Activated T-helper 1 cell treated with Interleukin-2 at 50 U/mL for 16 hours (primary cell): ENCODE data around the gene TRPC5OS.

Experiments used
- DNase-seq: peaks from one replicate; pipeline ENCODE4 v3.0.0-alpha.2; 2020; ENCODE audit warnings: low read depth

Gene TRPC5OS

DNA sequence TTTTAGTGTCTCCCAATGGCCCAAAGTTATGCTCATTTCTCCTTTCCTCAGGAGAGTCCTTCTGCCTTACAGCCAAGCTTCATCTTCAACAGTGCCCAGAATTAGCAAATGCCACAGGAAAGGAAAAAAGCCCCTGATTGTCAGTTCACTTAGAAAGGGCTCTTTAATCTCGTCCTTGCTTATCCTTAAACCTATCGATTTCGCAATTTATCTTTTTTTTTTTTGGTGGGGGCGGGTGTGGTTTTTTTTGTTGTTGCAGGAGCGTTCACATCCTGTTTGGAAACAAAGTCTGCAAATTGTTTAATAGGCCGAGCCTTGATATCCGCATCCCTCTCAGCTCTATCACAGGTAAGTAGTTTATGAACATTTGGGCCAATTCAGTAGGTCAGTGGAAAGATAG lies 20.2 kb downstream of the TRPC5OS start:
- DNase-seq: no peak

DNA sequence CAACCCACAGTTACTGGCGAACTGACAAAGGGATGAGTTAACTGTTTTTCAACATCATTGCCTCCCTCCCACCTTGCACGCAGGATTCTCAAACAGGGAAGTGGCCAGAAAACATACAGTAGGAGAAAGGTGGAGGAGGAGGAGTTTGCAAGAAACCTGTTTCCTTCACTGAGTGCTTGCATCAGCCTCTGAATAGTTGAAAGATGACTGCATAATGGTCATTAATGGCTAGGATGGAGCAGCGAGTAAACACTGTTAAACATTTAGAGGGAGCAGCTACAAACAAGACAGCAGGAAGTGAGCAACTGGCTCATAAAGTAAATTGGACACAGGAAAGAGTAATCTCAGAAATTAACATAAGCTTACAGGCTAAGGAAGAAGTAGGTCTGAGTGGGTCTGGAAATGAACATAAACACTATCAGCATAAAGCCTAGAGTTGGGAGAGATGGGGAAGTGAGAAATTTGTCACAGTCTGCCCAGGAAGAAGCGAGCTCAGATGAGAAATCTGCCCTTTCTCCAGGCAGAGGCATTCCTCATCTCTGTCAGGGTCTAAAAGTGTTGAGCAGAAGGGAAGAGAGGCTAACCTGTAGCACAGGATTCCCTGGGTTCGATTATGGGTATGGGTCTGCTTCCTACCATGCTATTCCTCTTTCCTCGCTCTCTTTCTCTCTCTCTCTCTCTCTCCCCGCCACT lies 38.6 kb downstream of the TRPC5OS start:
- no peak for DNase-seq

DNA sequence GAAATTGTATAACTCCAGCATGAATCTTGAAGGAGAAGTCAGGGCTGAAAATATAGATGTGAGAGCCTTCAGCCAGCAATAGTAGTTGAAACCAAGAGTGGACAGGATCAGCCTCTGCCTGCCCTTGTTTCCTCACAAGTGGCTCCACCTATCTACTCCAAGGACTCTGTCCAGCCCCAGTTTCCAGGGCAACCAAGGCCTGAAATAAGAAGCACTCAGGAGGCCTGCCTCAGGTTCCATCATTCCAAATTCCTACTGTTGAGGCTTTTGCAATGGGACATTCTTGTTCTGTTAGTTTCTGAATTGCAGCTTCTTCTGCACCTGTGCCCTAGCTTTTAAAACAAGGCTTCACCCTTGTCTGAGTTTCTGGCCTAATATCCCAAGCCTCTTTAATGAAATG lies 41.6 kb downstream of the TRPC5OS start:
- DNase-seq: no peak

DNA sequence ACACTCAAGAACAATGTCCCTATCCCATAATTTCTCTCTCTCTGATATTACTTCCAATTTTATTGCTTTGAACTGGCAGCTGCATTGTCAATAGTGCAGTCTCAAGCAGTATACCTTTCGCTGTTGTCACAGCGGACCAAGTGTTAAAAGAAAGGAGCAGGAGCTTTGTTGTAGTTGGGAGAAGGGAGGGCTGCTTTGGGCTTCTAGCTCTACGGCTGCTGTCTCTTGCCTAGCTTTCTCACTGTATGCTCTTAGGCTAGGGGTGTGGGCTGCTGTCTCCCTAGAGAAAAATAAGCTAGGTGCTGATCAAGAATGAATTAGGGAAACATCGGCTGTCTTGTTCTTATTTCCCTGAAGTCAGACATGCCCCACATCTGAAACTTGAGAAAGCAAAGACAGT lies 52.5 kb downstream of the TRPC5OS start:
- DNase-seq: no peak
